Measurements from ENCODE around the gene NR2E1.

The NR2E1 gene

DNA sequence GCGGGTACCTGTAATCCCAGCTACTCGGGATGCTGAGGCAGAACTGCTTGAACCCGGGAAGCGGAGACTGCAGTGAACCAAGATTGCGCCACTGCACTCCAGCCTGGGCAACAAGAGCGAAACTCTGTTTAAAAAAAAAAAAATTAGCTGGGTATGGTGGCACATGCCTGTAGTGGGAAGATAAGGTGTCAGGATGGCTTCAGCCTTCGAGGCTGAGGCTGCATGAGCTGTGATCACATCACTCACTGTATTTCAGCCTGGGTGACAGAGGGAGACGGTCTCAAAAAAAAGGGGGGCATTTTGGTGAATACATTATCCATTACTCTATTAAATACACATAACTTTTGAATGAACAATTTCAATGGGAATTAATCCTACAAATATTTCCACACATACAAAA, 62.6 kb downstream of the NR2E1 start:
- no peak overlapping the region for H3K4me3 ChIP-seq (ENCODE audit: low read depth, low read length)
- no peak for DNase-seq (ENCODE audit: low read depth)

DNA sequence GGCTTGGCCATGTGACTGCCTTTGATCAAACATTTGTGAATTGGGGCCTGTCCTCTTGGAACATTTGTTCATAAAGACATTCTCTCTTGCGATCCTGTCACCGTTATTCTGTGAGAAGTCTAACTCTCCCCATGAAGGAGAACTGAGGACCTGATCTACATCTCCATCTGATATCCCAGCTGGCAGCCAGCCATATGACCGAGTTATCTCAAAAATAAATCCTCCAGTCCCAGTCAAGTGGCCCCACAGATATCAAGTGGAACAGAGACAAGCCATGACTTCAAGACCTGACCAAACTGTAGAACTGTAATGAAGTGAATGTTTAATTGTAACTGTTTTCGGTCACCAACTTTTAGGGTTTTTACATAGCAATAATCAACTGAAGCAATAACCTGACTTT, 69.3 kb downstream of the NR2E1 start:
- TF ChIP-seq, protein P1, sequence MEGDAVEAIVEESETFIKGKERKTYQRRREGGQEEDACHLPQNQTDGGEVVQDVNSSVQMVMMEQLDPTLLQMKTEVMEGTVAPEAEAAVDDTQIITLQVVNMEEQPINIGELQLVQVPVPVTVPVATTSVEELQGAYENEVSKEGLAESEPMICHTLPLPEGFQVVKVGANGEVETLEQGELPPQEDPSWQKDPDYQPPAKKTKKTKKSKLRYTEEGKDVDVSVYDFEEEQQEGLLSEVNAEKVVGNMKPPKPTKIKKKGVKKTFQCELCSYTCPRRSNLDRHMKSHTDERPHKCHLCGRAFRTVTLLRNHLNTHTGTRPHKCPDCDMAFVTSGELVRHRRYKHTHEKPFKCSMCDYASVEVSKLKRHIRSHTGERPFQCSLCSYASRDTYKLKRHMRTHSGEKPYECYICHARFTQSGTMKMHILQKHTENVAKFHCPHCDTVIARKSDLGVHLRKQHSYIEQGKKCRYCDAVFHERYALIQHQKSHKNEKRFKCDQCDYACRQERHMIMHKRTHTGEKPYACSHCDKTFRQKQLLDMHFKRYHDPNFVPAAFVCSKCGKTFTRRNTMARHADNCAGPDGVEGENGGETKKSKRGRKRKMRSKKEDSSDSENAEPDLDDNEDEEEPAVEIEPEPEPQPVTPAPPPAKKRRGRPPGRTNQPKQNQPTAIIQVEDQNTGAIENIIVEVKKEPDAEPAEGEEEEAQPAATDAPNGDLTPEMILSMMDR (IDR thresholded peaks at IDR 0.05; ENCODE audit: insufficient read depth, low read depth, low read length, missing control alignments): no peak
- no peak for DNase-seq (ENCODE audit: low read depth)
- H3K4me3 ChIP-seq (ENCODE audit: low read depth, low read length): no peak overlapping the region

More for the DNA sequence above, 62.6 kb downstream of the NR2E1 start:
- TF ChIP-seq, protein P1 (IDR thresholded peaks at IDR 0.05; ENCODE audit: insufficient read depth, low read depth, low read length, missing control alignments): no peak

DNA sequence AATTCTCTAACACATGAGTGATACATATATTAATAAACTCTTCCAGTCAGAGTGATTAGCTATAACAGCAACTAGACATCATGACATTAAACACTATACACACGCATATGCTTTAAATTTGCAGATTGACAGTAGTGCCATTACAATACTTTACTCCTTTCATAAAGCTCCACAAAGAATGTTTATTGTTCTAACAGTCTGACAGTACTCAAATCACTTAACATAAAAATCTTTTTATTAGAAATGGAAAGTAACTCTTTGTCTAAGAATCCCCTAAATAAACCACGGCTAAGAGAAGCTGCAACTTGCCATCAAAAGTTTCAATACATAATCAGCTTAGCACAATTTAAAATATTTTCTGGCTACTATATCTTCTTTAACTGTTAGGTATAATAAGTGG, 71.0 kb downstream of the NR2E1 start:
- TF ChIP-seq, protein P1 (IDR thresholded peaks at IDR 0.05; ENCODE audit: insufficient read depth, low read depth, low read length, missing control alignments): no peak

DNA sequence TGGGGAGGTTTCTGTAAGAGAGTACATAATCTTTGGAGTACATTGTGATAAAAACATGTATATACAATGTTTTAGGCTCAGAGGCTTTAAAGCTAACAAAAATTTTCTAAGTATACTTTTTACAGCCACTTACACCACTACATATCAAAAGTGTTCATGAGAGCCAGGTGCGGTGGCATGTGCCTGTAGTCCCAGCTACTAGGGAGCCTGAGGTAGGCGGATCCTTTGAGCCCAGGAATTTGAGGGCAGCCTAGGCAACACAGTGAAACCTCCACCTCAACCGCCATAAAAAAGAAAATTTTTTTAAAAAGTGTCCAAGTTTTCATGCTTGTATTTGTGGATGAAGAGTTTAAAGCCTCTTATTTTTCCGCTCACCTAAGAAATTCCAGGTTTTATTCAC, 72.5 kb downstream of the NR2E1 start:
- no peak overlapping the region for H3K4me3 ChIP-seq (ENCODE audit: low read depth, low read length)
- no peak for DNase-seq (ENCODE audit: low read depth)

More for the DNA sequence above, 71.0 kb downstream of the NR2E1 start:
- no peak for DNase-seq (ENCODE audit: low read depth)
- no peak overlapping the region for H3K4me3 ChIP-seq (ENCODE audit: low read depth, low read length)

More for the DNA sequence above, 72.5 kb downstream of the NR2E1 start:
- TF ChIP-seq, protein P1 (IDR thresholded peaks at IDR 0.05; ENCODE audit: insufficient read depth, low read depth, low read length, missing control alignments): no peak

Measured in GM12865 (cell line).